ENCODE results near the gene XAB2. TPM values are rescaled to one million over a fixed set of nuclear protein-coding genes. Genes with fewer than 3 reads are reported as not detected.
A peak's percentile ranks its signal among the peaks of the same experiment; 100 is the strongest.

The XAB2 gene
- total RNA-seq, 4 donors from 2014 or later: 20.3 to 34.1 (median 27.8) TPM

DNA sequence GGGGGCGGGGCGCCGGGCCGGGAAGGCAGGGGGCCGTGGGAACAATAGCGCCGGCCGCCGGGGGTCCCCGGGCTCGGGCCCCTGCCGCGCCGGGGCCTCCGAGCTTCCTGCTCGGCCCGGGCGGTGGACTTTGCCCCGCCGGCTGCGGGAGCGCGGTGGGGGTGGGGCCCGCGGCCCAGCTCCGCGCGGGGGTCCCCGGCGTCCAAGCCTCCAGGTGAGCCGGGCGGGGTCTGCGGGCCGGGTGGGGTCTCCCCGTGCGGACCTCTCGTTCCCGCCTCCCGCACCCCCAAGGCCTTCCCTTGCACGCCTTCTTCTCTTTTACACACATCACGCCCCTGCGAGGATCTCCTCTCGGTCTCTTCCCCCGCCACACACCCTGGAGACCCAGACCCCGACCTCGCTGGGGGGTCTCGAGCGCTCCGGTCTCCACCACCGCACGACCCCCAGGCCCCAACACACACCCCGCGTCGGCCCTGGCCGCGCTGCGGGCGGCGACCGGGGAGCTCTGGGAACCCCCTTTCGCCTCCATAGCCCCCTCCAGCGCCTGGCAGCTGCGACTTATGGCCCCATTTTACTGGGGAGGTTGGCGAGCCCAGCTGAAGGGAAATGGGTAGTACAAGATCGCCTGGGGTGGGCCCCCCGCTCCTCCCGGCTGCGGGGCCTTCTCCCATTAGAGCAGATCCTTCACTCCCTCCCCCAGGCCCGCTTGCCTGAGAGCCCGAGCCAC is 33.0 kb downstream of the XAB2 start:
- Histone ChIP-seq H3K4me1 (peaks cover 0 to 25% (median 5%) of the 10 kb centered on the region in 3 donors), H3K27ac (peak overlapping the region in 3 of 4 donors; percentile 46 to 76 (median 72)), H3K9me3 (no peaks in the 10 kb centered on the region), H3K27me3 (peaks cover 0 to 69% (median 0%) of the 10 kb centered on the region in 4 donors), H3K36me3 (no peaks in the 10 kb centered on the region), H3K4me3 (peak overlapping the region; percentile 51 to 70 (median 61))
- TF ChIP-seq CTCF (IDR thresholded peaks at IDR 0.05): no peak
- TF ChIP-seq POLR2A (IDR thresholded peaks at IDR 0.05): no peak
- WGBS, 2 donors: 1 to 4% methylated on average over 9 to 23 of the region's 70 CpGs
- no peak for DNase-seq
- intact Hi-C loops (cut with DNase I): no loop called here

- peak within 1 kb of the TSS in 3 of 4 donors; percentile 46 to 76 (median 72) for H3K27ac ChIP-seq
Measured at GRCh38 chr19:7595466-7596133, 33.7 kb downstream of the XAB2 start, which contains the start of gene CAMSAP3. CAMSAP3 (plus strand) TSS chr19:7595863; CDS start chr19:7596003, 140 bp downstream.

DNA sequence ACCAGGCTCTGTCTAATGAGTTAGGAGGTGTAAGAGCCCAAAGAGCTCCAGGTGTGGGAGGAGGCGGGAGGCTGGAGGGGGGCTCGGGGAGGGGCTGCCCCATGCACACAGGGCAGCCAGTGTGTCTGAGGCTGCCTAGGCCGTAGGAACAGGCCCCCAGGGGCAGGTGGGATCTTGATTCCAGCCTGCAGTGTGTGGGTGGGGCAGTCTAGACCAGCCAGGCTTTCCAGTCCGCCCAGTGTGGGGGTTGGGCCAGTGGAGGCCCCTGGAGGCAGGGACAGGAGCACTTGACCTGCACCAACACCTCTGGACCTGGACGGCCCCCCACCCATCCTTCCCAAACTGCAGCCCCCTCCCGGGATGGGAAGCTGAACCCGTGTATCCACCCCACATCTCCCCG is 39.1 kb downstream of the XAB2 start:
- Histone ChIP-seq H3K9me3 (no peaks in the 10 kb centered on the region), H3K27ac (no peak overlapping the region), H3K27me3 (peaks cover 0 to 40% (median 0%) of the 10 kb centered on the region in 4 donors), H3K4me1 (peaks cover 8 to 28% (median 10%) of the 10 kb centered on the region in 3 donors), H3K36me3 (no peaks in the 10 kb centered on the region), H3K4me3 (no peak overlapping the region)
- no peak for DNase-seq
- 28% methylated on average over 3 of the region's 8 CpGs; no CpG with 5 or more reads in 1 of the 2 donors for WGBS, 2 donors
- intact Hi-C loops (cut with DNase I): no loop called here
- no peak for TF ChIP-seq CTCF (IDR thresholded peaks at IDR 0.05)
- no peak for TF ChIP-seq POLR2A (IDR thresholded peaks at IDR 0.05)

More at GRCh38 chr19:7595466-7596133, 33.7 kb downstream of the XAB2 start, which contains the start of gene CAMSAP3:
- peaks cover 0 to 67% (median 0%) of the 10 kb centered on the region in 4 donors for H3K27me3 ChIP-seq
- DNase-seq: no peak
- peak within 1 kb of the TSS; percentile 51 to 70 (median 61) for H3K4me3 ChIP-seq
- intact Hi-C loops (cut with DNase I): no loop called here
- no peaks in the 10 kb centered on the region for H3K36me3 ChIP-seq
- no peaks in the 10 kb centered on the region for H3K9me3 ChIP-seq
- TF ChIP-seq POLR2A (IDR thresholded peaks at IDR 0.05): no peak
- no peak for TF ChIP-seq CTCF (IDR thresholded peaks at IDR 0.05)
- H3K4me1 ChIP-seq: peaks cover 3 to 31% (median 7%) of the 10 kb centered on the region in 3 donors
- 0% methylated on average over 2 to 9 of the region's 78 CpGs for WGBS, 2 donors

DNA sequence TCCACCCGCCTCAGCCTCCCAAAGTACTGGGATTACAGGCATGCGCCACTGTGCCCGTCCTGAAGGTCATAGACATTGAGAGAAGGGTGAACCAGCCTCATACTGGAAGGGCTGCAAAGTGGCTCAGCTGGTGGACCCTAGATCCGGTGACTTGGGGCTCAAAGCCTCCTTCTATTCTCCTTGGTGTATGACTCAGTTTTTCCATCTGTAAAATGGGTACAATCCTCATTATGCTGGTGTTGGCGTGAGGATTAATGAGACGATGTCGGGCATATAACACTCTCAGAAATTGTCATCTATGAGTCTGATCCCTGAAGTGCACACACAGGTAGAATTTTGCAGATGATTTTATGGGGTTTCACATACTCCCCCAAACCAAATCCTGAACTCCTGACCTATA is 39.5 kb downstream of the XAB2 start:
- intact Hi-C loops (cut with DNase I): no loop called here
- no peak overlapping the region for H3K4me3 ChIP-seq
- no peak overlapping the region for H3K27ac ChIP-seq
- no peak for TF ChIP-seq POLR2A (IDR thresholded peaks at IDR 0.05)
- no peak for TF ChIP-seq CTCF (IDR thresholded peaks at IDR 0.05)
- H3K36me3 ChIP-seq: no peaks in the 10 kb centered on the region
- WGBS, 2 donors: 92 to 99% methylated on average over 4 to 5 of the region's 7 CpGs
- peaks cover 8 to 24% (median 10%) of the 10 kb centered on the region in 3 donors for H3K4me1 ChIP-seq
- peaks cover 0 to 35% (median 0%) of the 10 kb centered on the region in 4 donors for H3K27me3 ChIP-seq
- H3K9me3 ChIP-seq: no peaks in the 10 kb centered on the region
- no peak for DNase-seq

DNA sequence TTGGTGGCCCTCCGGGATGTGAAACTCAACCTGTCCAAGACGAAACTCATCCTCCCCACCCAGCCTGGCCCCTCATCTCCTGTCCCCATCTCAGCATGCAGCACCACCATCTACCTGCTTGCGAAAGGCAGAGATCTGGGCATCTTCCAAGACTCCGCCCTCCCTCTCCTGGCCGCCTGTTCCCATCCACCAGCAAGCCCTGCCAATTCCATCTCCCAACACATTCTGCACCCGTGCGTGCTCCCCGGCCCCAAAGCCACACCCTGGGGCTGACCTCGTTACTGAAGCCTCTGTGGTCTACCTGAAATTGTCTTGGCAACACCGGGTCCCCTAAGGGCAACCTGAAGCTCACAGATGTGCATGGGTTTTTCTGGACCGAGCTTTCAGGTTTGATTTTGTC is 46.9 kb downstream of the XAB2 start:
- no peak overlapping the region for H3K27ac ChIP-seq
- peaks cover 0 to 11% (median 0%) of the 10 kb centered on the region in 4 donors for H3K27me3 ChIP-seq
- peaks cover 0 to 11% (median 0%) of the 10 kb centered on the region in 3 donors for H3K4me1 ChIP-seq
- intact Hi-C loops (cut with DNase I): no loop called here
- no peaks in the 10 kb centered on the region for H3K9me3 ChIP-seq
- WGBS, 2 donors: 35% methylated on average over 10 to 11 of the region's 11 CpGs
- TF ChIP-seq POLR2A (IDR thresholded peaks at IDR 0.05) (no peak), CTCF (IDR thresholded peaks at IDR 0.05) (no peak)
- H3K36me3 ChIP-seq: no peaks in the 10 kb centered on the region
- DNase-seq: no peak
- no peak overlapping the region for H3K4me3 ChIP-seq
